ENCODE results near the gene CARMIL3. TPM values are rescaled to one million over a fixed set of nuclear protein-coding genes. Genes with fewer than 3 reads are reported as not detected.

Gene CARMIL3
- total RNA-seq, 1 experiment from 2014 or later: not detected

DNA sequence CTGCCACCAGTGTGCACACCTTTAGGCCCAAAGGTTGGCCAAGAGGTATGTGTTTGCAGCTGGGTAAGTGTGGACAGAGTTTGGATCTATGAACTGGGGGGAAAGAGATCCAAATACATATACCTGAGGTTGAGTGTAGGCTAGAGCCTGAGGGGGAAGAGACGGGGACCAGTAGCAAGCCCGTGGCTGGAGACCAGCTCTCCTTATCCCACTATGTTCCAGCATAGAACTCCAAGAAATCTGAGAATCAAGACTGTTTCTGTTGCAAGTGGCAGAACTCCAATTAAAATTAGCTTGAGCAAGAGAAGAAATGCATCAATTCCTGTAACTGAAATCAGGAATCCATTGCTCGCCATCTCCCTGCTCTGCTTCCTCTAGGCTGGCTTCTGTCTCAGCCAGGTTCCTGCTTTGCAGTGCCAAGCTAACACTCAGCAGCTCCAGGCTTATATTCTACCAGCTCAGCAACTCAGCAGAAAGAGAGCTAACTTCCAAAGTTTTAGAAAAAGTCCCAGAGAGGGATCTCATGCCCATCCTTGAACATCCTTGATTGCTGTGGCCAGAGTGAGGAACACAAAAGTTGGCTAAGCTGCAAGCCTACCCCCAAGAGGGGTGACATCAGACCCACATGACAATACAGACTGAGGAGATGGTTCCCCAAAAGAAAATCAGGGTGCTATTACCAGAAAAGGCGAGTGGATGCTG, 40.8 kb downstream of the CARMIL3 start:
- Histone ChIP-seq H3K79me2 (ENCODE audit: low read length) (peaks cover 8% of the 10 kb centered on the region; the same call in 1 of the 2 replicates), H3K4me2 (ENCODE audit: low read length) (no peak overlapping the region), H3K9me2 (replicated peaks; ENCODE audit: low read length) (no peaks in the 10 kb centered on the region), H3K27me3 (ENCODE audit: low read length) (no peaks in the 10 kb centered on the region), H3K27ac (ENCODE audit: low read length) (no peak overlapping the region), H2AFZ (ENCODE audit: low read length) (no peak overlapping the region), H3K9me3 (ENCODE audit: low read length) (no peaks in the 10 kb centered on the region), H3K4me1 (ENCODE audit: insufficient read depth, low read length) (peaks cover 9% of the 10 kb centered on the region), H3F3A (ENCODE audit: low read length, unreplicated experiment) (no peaks in the 10 kb centered on the region), H3K9ac (ENCODE audit: low read length) (no peak overlapping the region), H3K4me3 (ENCODE audit: low read length) (no peak overlapping the region), H4K20me1 (ENCODE audit: low read length) (no peaks in the 10 kb centered on the region), H3K36me3 (ENCODE audit: low read depth, low read length) (no peaks in the 10 kb centered on the region)
- ChIA-PET CTCF (interaction anchor here (0.8 to 1.0 kb wide), 2 partner anchors 16 to 34 kb away, joined by 4 to 5 read pairs; no protein-coding TSS in a partner anchor), POLR2A (ENCODE audit: unreplicated experiment) (interaction anchor here (0.6 kb wide), 1 partner anchor 13 kb away, joined by 5 read pairs; no protein-coding TSS in a partner anchor)
- intact Hi-C loops (cut with micrococcal nuclease): no loop called here
- TF ChIP-seq, protein P1, sequence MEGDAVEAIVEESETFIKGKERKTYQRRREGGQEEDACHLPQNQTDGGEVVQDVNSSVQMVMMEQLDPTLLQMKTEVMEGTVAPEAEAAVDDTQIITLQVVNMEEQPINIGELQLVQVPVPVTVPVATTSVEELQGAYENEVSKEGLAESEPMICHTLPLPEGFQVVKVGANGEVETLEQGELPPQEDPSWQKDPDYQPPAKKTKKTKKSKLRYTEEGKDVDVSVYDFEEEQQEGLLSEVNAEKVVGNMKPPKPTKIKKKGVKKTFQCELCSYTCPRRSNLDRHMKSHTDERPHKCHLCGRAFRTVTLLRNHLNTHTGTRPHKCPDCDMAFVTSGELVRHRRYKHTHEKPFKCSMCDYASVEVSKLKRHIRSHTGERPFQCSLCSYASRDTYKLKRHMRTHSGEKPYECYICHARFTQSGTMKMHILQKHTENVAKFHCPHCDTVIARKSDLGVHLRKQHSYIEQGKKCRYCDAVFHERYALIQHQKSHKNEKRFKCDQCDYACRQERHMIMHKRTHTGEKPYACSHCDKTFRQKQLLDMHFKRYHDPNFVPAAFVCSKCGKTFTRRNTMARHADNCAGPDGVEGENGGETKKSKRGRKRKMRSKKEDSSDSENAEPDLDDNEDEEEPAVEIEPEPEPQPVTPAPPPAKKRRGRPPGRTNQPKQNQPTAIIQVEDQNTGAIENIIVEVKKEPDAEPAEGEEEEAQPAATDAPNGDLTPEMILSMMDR (conservative IDR thresholded peaks at IDR 0.05; ENCODE audit: low read depth, low read length): no peak
- TF ChIP-seq EZH2 (IDR thresholded peaks at IDR 0.05; ENCODE audit: low read length, unreplicated experiment) (no peak), EZH2phosphoT487 (IDR thresholded peaks at IDR 0.05; ENCODE audit: borderline replicate concordance, low read length) (no peak)
- ATAC-seq (no peak), DNase-seq (no peak)
- BruUV-seq (replicated peaks): no TSS peak

DNA sequence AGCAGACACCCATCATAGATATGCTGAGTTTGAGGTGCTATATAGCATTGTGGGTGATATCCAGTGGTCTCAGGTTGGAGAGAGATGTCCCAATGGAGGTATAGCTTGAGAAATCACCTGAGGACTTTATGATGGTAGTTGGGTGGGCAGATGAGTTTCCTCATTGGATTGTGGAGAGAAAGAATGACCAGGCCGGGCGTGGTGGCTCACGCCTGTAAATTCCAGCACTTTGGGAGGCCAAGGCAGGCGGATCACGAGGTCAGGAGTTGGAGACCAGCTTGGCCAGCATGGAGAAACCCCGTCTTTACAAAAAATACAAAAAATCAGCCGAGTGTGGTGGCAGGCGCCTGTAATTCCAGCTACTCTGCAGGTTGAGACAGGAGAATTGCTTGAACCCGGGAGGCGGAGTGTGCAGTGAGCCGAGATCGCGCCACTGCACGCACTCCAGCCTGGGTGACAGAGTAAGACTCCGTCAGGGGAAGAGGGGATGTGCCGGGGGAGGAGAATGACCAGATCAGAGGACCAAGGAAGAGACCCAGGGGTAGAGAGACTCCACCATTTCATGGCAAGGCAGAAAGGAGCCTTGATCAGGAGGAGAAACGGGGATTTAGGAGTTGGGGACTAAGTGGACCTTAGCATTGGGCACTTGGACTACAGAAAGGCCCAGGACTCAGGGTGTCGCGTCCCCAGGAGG, 41.5 kb downstream of the CARMIL3 start:
- Histone ChIP-seq H4K20me1 (ENCODE audit: low read length) (no peaks in the 10 kb centered on the region), H3K27me3 (ENCODE audit: low read length) (no peaks in the 10 kb centered on the region), H3K9me3 (ENCODE audit: low read length) (no peaks in the 10 kb centered on the region), H3K4me2 (ENCODE audit: low read length) (peak overlapping the region; percentile 93), H3K27ac (ENCODE audit: low read length) (no peak overlapping the region), H3K79me2 (ENCODE audit: low read length) (peaks cover 8% of the 10 kb centered on the region; the same call in 1 of the 2 replicates), H3K9me2 (replicated peaks; ENCODE audit: low read length) (no peaks in the 10 kb centered on the region), H3K9ac (ENCODE audit: low read length) (peak overlapping the region; percentile 79; the same call in 1 of the 2 replicates), H3K4me3 (ENCODE audit: low read length) (peak overlapping the region; percentile 83; the same call in 1 of the 2 replicates), H2AFZ (ENCODE audit: low read length) (peak overlapping the region; percentile 97), H3F3A (ENCODE audit: low read length, unreplicated experiment) (no peaks in the 10 kb centered on the region), H3K36me3 (ENCODE audit: low read depth, low read length) (no peaks in the 10 kb centered on the region), H3K4me1 (ENCODE audit: insufficient read depth, low read length) (peaks cover 9% of the 10 kb centered on the region)
- TSS peak; percentile 88 for BruUV-seq (replicated peaks)
- intact Hi-C loops (cut with micrococcal nuclease): no loop called here
- CTCF ChIA-PET: interaction anchor here (0.6 to 1.2 kb wide), 7 partner anchors 15 to 250 kb away, joined by 3 to 15 read pairs (median 5); partner anchors contain the start of gene IRF9
- POLR2A ChIA-PET (ENCODE audit: unreplicated experiment): interaction anchor here (0.6 to 1.1 kb wide), 5 partner anchors 35 to 525 kb away, joined by 4 to 26 read pairs (median 5); partner anchors contain the start of genes EMC9, IRF9 and RNF31
- ATAC-seq: no peak
- DNase-seq: no peak
- no peak for TF ChIP-seq EZH2 (IDR thresholded peaks at IDR 0.05; ENCODE audit: low read length, unreplicated experiment)
- TF ChIP-seq, protein P1 (conservative IDR thresholded peaks at IDR 0.05; ENCODE audit: low read depth, low read length): no peak
- no peak for TF ChIP-seq EZH2phosphoT487 (IDR thresholded peaks at IDR 0.05; ENCODE audit: borderline replicate concordance, low read length)
